ENCODE data around the gene NCR1.
A peak's percentile ranks its signal among the peaks of the same experiment; 100 is the strongest.
"Not testable (repeated sequence)": the region's sequence is repeated elsewhere in the genome, so short reads cannot be mapped to it uniquely, and the experiment has no call there.

NCR1 gene, protein sequence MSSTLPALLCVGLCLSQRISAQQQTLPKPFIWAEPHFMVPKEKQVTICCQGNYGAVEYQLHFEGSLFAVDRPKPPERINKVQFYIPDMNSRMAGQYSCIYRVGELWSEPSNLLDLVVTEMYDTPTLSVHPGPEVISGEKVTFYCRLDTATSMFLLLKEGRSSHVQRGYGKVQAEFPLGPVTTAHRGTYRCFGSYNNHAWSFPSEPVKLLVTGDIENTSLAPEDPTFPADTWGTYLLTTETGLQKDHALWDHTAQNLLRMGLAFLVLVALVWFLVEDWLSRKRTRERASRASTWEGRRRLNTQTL

DNA sequence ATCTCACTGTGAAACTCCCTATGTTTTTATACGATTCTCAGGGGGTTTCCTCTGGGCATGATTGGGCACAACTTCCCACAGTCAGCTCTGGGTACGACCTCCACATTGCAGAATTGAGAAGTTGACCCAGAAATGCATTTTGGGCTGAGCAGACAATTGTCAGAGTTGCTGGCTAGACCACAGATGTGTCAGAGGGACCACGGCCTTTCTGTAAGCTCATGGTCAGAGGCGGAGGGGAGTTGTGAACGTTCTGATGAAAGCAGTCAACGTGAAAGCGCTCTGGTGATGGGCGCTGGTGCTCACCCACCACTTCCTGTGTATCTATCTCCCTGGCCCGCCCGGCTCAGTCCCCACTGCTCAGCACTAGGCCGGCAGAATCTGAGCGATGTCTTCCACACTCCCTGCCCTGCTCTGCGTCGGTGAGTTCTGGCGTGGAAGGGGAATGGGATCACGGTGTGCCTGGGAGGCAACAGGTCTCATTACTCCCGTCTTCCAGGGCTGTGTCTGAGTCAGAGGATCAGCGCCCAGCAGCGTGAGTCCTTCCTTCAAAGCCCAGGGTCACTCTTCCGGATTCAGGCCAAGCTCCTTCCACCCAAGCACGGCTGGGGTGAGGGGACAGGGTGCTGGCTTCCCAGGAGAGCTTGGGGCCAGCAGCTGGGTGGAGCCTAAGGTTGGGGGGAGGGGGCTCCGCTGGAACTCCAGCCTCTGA lies at the start of gene NCR1:
TSS of gene NCR1 (plus strand) at position 346 of the 709 bp plus-strand sequence. CDS start at position 386, 40 bp downstream.
- no peak for DNase-seq (ENCODE audit: low spot score)

- DNase-seq (ENCODE audit: low spot score): not testable (repeated sequence)
Measured at GRCh38 chr19:54858476-54858875, 47.5 kb upstream of the NCR1 start.

DNA sequence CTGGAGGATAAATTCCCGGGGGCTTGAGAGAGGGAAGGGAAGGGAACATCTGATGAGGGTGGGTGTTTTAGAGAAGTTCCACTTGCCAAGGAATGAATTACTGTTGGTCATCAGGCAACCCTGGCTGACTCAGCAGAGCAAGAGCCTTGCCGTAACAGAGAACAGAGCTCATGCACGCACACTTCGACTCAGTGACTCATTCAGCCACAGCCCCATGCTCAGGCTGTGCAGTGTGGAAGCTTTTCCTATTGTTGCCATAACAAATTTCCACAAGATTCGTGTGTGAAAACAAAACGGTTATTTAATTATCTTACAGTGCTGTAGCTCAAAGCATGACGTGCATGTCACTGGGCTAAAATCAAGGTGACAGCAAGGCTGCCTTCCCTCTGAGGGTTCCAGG lies 46.5 kb upstream of the NCR1 start:
- DNase-seq (ENCODE audit: low spot score): not testable (repeated sequence)

GRCh38 chr19:54863459-54863858 lies 42.5 kb upstream of the NCR1 start:
- DNase-seq (ENCODE audit: low spot score): not testable (repeated sequence)

DNA sequence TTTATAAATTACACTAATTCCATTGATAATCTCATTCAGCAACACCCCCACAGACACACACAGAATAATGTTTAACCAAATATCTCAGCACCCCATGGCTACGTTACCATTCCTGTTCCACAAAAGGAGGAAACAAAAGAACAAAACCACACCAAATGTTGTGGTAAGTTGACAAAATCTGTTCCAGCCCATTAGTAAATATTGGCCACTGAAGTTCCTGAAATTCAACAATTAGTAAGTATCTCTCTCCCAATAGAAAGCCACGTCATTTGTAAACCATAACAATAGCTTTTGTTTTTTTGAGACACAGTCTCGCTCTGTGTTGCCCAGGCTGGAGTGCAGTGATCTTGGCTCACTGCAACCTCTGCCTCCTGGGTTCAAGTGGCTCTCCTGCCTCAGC lies 34.3 kb upstream of the NCR1 start:
- DNase-seq (ENCODE audit: low spot score): no peak

GRCh38 chr19:54873990-54874389 lies 32.0 kb upstream of the NCR1 start, which contains the start of gene FCAR:
Gene FCAR (plus strand): TSS chr19:54874235. CDS start chr19:54874290, 55 bp downstream.
- DNase-seq (ENCODE audit: low spot score): no peak

DNA sequence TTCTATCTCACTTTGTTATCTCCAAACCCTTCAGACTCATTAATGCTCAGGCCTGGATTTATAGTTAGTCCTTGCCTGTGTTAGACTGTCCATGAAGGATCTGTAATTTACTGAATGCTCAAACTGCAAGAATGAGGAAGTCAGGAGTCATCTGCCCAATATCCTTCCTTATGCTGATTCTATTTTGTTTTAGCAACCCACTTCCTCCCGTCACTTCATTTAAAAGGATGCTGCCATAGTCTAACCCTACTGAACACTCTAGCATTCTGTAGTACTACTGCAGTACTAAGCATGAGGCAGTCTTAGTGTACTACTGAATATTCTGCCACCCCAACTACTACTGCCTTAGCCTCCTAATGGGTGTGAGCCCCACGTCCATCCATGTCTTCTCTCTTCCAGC lies 30.4 kb upstream of the NCR1 start:
- no peak for DNase-seq (ENCODE audit: low spot score)

- no peak for DNase-seq (ENCODE audit: low spot score)
Measured at GRCh38 chr19:54877471-54877870, 28.5 kb upstream of the NCR1 start.

GRCh38 chr19:54881884-54882283 lies 24.1 kb upstream of the NCR1 start:
- DNase-seq (ENCODE audit: low spot score): no peak

GRCh38 chr19:54882758-54883157 lies 23.2 kb upstream of the NCR1 start:
- DNase-seq (ENCODE audit: low spot score): no peak

GRCh38 chr19:54883228-54883627 lies 22.7 kb upstream of the NCR1 start:
- no peak for DNase-seq (ENCODE audit: low spot score)

DNA sequence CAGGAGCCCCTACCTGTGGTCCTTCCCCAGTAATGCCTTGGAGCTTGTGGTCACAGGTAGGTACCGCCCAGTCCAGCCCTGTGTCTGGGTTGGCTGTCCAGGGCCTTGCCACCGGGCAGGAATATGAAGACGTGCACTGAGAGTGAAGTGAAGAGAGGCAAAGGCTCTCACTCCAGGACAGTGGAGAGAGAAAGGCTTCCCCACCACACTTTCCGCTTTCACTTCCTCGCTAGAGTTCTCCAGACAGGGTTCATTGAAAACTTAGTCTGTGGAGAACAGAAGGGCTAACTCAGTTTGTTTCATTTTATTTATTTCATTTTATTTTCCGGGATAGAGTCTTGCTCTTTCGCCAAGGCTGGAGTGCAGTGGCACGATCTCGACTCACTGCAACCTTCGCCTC lies 17.7 kb upstream of the NCR1 start:
- no peak for DNase-seq (ENCODE audit: low spot score)

GRCh38 chr19:54889566-54889965 lies 16.4 kb upstream of the NCR1 start:
- no peak for DNase-seq (ENCODE audit: low spot score)

GRCh38 chr19:54893406-54893805 lies 12.5 kb upstream of the NCR1 start:
- DNase-seq (ENCODE audit: low spot score): peak; percentile 43

- DNase-seq (ENCODE audit: low spot score): not testable (repeated sequence)
Measured at GRCh38 chr19:54894106-54894505, 11.8 kb upstream of the NCR1 start.

DNA sequence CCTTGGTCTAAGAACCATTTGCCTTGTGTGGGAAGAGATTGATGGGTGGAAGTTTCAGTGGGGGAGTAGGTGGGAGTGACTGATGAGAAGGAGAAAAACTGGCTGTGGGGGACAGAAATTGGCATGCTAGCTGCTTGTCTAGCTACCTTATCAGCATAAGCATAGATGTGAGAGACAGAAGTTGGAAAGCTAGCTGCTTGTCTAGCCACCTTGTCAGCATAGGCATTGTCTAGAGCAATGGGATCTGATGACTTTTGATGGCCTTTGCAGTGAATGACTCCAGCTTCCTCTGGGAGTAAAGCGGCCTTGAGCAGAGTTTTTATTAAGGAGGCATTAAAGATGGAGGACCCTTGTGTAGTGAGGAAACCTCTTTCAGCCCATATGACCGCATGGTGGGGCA lies 9.9 kb upstream of the NCR1 start:
- DNase-seq (ENCODE audit: low spot score): no peak

DNA sequence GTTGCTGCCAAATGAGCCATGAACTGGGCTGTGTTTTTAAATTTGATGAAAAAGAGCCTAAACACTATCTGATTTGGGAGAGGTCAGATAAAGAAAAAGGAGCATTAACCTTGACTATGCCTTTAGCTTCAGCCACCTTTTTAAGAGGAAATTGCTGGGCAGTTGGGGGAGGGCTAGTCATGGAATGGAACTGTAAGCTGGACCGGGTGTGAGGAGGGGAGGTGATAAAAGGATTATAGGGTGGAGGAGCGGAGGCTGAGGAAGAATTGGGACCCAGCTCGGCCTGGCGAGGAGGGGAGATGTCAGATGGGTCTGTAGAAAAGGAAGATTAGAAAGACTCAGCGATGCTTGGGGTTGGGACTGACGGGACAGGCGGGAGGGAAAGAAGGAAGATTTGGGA lies 7.3 kb upstream of the NCR1 start:
- DNase-seq (ENCODE audit: low spot score): not testable (repeated sequence)

DNA sequence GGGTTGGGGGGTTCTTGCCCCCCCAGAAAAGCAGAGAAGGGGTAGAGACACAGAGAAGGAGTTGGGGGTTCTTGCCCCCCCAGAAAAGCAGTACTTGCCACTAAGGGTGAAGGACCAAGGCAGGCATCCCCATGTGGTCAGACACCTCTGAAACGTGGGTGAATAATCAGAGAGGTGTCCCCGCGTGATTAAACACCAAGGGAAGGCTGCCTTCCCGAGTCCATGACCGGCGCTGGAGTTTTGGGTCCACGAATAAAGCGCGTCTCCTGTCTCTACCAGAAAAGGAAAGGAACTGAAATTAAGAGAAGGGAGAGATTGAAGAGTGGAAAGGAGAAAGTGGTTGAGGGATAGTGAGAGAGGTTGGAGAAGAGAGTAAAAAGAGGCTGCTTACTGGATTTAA lies 6.3 kb upstream of the NCR1 start:
- DNase-seq (ENCODE audit: low spot score): not testable (repeated sequence)

- DNase-seq (ENCODE audit: low spot score): not testable (repeated sequence)
Measured at GRCh38 chr19:54901153-54901552, 4.8 kb upstream of the NCR1 start.

- no peak for DNase-seq (ENCODE audit: low spot score)
Measured at GRCh38 chr19:54902061-54902460, 3.9 kb upstream of the NCR1 start.

DNA sequence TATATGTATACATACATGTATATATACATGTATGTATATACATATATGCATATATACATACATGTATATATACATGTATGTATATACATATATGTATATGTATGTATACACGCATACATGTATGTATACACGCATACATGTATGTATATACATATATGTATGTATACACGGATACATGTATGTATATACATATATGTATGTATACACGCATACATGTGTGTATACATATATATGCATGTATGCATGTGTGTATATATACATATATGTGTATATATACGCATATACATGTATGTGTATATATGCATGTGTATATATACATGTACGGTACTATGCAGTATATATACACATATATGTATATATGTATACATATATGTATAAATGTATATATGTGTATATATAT lies 2.6 kb upstream of the NCR1 start:
- no peak for DNase-seq (ENCODE audit: low spot score)

GRCh38 chr19:54904261-54904660 lies 1.7 kb upstream of the NCR1 start:
- DNase-seq (ENCODE audit: low spot score): not testable (repeated sequence)

DNA sequence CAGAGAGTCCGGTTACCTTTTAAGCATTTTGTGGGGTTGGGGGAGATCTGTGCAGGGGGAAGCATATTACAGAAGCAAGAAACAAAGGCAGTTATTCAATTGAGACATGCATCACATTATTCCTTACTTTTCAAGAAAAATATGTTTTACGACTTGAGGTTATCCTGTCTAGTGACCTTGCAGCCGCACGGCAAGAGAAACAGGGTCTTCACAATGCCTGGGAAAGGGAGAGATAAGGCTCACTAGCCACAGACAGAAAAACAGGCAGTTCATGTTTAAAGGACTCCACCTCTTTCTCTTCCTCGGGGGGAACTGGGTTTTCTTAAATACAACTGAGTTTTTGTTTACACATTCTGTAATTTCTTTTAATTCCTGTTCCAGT lies 536 bp upstream of the NCR1 start:
- DNase-seq (ENCODE audit: low spot score): no peak

- no peak for DNase-seq (ENCODE audit: low spot score)
Measured at GRCh38 chr19:54906819-54907218, 871 bp downstream of the NCR1 start.
